GM19455 (cell line): Measurements from ENCODE around the gene DPP4.
"Not testable (repeated sequence)": the region's sequence is repeated elsewhere in the genome, so short reads cannot be mapped to it uniquely, and the experiment has no call there.

ENCODE experiments used
- ATAC-seq: cut with Tn5 transposase; IDR thresholded peaks from one replicate; pipeline ENCODE4 v1.9.1; 2021; ENCODE audit not compliant: unreplicated experiment

Gene DPP4

DNA sequence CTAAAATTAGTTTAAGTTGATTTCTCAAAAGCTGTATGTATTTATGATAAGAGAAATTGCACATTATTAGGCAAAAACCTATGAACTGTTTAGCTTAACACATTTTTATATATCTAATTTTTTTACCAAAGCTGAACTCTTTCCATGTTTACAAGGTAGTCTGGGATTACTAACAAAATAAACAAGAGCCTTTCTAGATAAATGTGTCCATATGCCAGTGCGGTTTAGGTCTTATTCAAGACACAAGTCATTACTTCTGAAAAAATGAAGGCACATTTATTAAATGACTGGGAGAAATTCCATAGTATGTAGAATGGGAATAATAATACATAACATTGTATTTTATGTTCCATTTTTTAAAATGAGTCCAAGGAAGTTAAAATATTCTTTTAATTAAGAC lies 82.0 kb downstream of the DPP4 start:
- no peak for ATAC-seq

DNA sequence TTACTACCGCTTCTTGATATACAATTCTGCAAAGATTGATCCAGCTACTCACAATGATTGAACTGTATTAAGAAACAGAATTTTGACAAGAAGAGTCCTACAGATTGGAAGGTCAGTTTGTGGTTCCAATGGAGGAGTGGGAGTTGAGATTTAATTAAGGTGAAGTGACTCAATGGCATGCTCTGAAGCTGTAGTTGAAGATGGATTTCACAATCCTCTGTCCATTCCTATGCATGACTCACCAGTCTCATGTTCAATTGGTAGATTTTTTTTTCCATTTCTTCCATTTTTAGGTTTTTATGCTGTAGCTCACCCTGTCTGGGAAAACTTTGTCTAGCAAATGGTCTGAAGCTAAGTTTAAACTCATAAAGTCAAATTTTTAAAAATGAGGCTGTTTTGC lies 83.3 kb downstream of the DPP4 start:
- no peak for ATAC-seq

DNA sequence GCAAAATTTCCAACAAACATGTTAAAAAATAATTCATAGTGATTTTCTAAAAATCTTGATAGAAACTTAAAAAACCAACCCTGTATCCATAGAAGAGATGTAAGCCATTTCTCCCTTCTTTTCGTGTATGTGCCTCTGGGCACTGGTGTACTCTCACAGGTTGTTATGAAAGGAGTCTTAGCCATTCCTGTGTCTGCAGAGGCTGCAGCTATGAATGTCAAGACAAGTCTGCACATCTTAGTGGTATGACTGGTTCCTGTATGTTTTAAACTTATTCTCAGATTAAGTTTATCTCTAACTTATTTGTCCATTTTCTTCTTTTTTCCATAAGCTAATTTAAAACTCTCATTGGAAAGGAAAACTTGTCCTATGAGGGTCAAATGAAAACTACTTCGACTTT lies 84.0 kb downstream of the DPP4 start:
- no peak for ATAC-seq

- no peak for ATAC-seq
Observed at GRCh38 chr2:161988589-161988988, 85.4 kb downstream of the DPP4 start.

- no peak for ATAC-seq
Observed at GRCh38 chr2:161987311-161987710, 86.7 kb downstream of the DPP4 start.

- no peak for ATAC-seq
Observed at GRCh38 chr2:161983866-161984265, 90.1 kb downstream of the DPP4 start.

- no peak for ATAC-seq
Observed at GRCh38 chr2:161983331-161983651, 90.7 kb downstream of the DPP4 start.

GRCh38 chr2:161982548-161983330 lies 91.3 kb downstream of the DPP4 start:
- ATAC-seq, result no peak

GRCh38 chr2:161981679-161982250 lies 92.2 kb downstream of the DPP4 start:
- no peak for ATAC-seq

DNA sequence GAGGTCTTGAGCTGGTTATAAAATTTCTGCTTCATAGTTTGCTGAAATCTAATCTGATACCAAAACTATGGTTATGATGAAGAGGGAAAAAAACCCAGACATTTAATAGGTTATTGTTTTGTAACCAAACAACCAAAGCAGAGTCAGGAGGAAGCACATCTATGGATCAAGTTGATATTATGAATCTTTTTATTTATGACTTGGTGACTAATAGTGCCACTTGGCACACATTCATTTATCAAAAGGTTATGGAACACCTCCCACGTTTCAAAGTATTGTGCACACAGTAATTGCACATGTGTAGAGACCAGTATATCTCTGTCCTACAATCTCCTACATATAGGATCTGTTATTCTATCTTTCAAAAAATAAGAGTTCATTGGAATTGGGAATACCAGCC lies 93.0 kb downstream of the DPP4 start:
- no peak for ATAC-seq

DNA sequence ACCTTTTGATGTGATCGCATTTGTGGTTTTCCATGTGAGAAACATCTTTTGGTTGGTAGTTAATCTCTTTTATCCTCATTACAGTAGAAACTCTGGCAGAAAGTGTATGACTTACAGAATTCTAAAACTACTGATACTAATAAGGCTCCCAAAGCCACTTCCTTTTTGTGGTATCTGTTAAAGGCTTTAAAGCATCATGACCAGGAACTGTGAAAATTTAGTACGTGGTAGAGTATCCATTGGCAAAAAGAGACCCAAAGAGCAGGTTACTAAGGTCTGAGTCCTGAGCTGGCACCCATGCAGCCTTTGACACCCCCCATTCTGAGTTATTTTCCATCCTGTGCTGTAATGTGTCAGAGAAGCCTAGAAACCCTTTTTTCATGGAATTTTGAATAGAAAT lies 94.5 kb downstream of the DPP4 start:
- ATAC-seq, result no peak

- not testable (repeated sequence) for ATAC-seq
Observed at GRCh38 chr2:161977926-161978325, 96.1 kb downstream of the DPP4 start.

DNA sequence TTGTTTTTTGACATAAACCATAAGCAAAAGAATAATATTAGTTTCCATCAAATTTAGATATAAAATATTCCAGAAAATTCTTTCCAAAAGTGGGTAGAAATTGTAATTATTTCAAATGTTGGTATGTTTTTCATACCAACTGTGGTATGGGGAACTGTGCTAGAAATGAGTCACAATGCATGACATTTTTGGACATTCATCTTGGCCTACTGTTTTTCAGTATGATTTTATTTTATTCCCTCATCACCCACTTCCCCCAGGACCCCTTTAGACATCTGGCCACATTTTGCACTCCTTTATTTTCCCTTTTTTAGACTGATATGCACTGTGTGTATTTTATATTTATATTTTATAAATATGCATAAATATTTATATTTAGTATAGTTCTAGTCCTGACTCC lies 97.1 kb downstream of the DPP4 start:
- no peak for ATAC-seq

- no peak for ATAC-seq
Observed at GRCh38 chr2:161976295-161976694, 97.7 kb downstream of the DPP4 start.

- no peak for ATAC-seq
Observed at GRCh38 chr2:161975813-161976160, 98.2 kb downstream of the DPP4 start.

- no peak for ATAC-seq
Observed at GRCh38 chr2:161975062-161975812, 98.8 kb downstream of the DPP4 start.

DNA sequence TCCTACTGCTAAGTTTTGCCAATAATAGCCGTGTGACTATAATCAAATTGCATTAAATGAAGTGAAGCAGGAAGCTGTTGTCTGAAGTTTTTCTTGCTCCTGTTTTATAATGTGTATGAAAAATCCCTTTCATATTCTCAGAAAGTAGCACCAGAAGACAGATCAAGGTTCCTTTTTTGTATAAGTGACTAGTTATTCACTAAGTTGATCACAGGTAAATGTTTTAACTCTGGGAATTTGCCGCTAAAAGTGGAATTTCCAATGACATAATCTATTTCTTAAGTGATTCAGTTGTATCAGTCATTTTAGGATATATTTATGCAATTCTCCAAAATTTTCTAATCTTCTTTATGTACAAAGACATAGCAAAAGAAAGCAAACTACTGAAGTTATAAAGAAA lies 99.6 kb downstream of the DPP4 start:
- ATAC-seq, result no peak

- no peak for ATAC-seq
Observed at GRCh38 chr2:161972866-161973265, 101.1 kb downstream of the DPP4 start.

- ATAC-seq, result no peak
Observed at GRCh38 chr2:161972232-161972631, 101.8 kb downstream of the DPP4 start.

DNA sequence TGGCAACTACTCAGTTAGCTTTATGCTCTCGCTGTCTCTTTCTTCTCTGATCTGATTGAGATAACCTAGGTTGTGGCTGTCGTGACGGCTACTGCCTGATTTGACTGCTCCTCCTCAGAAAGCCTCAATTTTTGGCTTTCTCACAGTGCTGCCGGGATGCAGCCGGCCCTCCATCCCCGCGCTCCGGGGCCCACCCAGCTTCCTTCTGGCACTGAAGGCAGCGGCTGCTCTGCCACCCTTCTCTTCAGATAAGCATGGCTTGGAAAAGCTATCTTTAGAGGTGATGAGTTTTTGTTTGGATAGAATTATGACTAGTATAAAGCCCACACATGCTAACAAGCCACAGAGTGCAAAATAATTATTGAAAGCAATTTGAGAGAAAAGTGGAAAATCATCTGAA lies 102.5 kb downstream of the DPP4 start:
- no peak for ATAC-seq

- no peak for ATAC-seq
Observed at GRCh38 chr2:161969159-161969558, 104.9 kb downstream of the DPP4 start.

- no peak for ATAC-seq
Observed at GRCh38 chr2:161965994-161966393, 108.0 kb downstream of the DPP4 start.
